Activated T-cell treated with anti-CD3 and anti-CD28 coated beads, Interleukin-2, amount 50 U/mL, for 4 hours (primary cell): Measurements from ENCODE around the gene HMX1. TPM values are rescaled to one million over a fixed set of nuclear protein-coding genes. Genes with fewer than 3 reads are reported as not detected.

ENCODE experiments used
- ATAC-seq, 2 donors: fragments of 200-7000 bp; cut with Tn5 transposase; one replicate each; pipeline ENCODE4 v1.10.0; 2021
- DNase-seq: peaks from one replicate; pipeline ENCODE4 v3.0.0-alpha.2; 2020
- H3K27me3 Mint-ChIP-seq: one replicate; pipeline ENCODE4 v1.8.0; 2021; ENCODE audit warnings: low read depth, mixed read lengths
- H3K36me3 Mint-ChIP-seq: one replicate; pipeline ENCODE4 v1.8.0; 2022; ENCODE audit warnings: mixed read lengths; ENCODE audit not compliant: insufficient read depth
- H3K4me1 Mint-ChIP-seq: one replicate; pipeline ENCODE4 v1.8.0; 2021; ENCODE audit warnings: low read depth, mixed read lengths
- H3K4me3 Mint-ChIP-seq: one replicate; pipeline ENCODE4 v1.8.0; 2021; ENCODE audit warnings: mild to moderate bottlenecking, moderate library complexity, mixed read lengths
- H3K9me3 Mint-ChIP-seq: one replicate; pipeline ENCODE4 v1.8.0; 2021; ENCODE audit warnings: mixed read lengths
- total RNA-seq, 3 donors: library from RNA; stranded (reverse); gene quantifications; one replicate each; pipeline ENCODE4 v1.2.1, GENCODE V29; 2021

The HMX1 gene
- total RNA-seq, 3 donors from 2014 or later = not detected

- DNase-seq (no peak), ATAC-seq (no peak)
- peaks cover 6% of the 10 kb centered on the region for H3K27me3 Mint-ChIP-seq
- no peaks in the 10 kb centered on the region for H3K4me1 Mint-ChIP-seq
- H3K4me3 Mint-ChIP-seq = no peak overlapping the region
- no peaks in the 10 kb centered on the region for H3K9me3 Mint-ChIP-seq
- no peaks in the 10 kb centered on the region for H3K36me3 Mint-ChIP-seq
Observed at GRCh38 chr4:8844976-8845690, 26.5 kb downstream of the HMX1 start.

GRCh38 chr4:8843597-8843996 lies 28.0 kb downstream of the HMX1 start:
- Mint-ChIP-seq H3K4me3 (no peak overlapping the region), H3K9me3 (no peaks in the 10 kb centered on the region), H3K27me3 (peaks cover 3% of the 10 kb centered on the region), H3K4me1 (no peaks in the 10 kb centered on the region), H3K36me3 (no peaks in the 10 kb centered on the region)
- ATAC-seq = no peak
- DNase-seq = no peak

DNA sequence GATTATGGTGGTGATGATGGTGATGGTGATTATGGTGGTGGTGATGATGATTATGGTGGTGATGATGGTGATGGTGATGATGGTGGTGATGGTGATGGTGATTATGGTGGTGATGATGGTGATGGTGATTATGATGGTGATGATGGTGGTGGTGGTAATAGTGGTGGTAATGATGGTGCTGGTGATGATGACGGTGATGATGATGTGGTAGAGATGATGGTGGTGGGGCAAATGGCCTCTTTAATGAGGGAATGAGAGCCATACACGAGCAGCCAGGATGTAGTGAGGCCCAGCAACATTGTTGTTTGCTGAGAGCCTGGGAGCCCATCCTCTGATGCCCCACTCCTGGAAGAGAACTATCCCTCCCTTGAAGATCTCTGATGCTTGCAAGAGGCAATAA lies 29.0 kb downstream of the HMX1 start:
- DNase-seq = no peak
- H3K27me3 Mint-ChIP-seq = peaks cover 2% of the 10 kb centered on the region

GRCh38 chr4:8841678-8842268 lies 29.9 kb downstream of the HMX1 start:
- Mint-ChIP-seq H3K4me1 (no peaks in the 10 kb centered on the region), H3K36me3 (no peaks in the 10 kb centered on the region), H3K4me3 (no peak overlapping the region), H3K27me3 (peaks cover 1% of the 10 kb centered on the region), H3K9me3 (no peaks in the 10 kb centered on the region)
- DNase-seq (no peak), ATAC-seq (no peak)

More for the DNA sequence above, 29.0 kb downstream of the HMX1 start:
- no peaks in the 10 kb centered on the region for H3K4me1 Mint-ChIP-seq
- no peak for ATAC-seq
- no peaks in the 10 kb centered on the region for H3K9me3 Mint-ChIP-seq
- no peaks in the 10 kb centered on the region for H3K36me3 Mint-ChIP-seq
- no peak overlapping the region for H3K4me3 Mint-ChIP-seq

- Mint-ChIP-seq H3K9me3 (no peaks in the 10 kb centered on the region), H3K4me1 (no peaks in the 10 kb centered on the region), H3K36me3 (no peaks in the 10 kb centered on the region), H3K4me3 (no peak overlapping the region), H3K27me3 (peaks cover 2% of the 10 kb centered on the region)
- no peak for ATAC-seq
- no peak for DNase-seq
Observed at GRCh38 chr4:8840816-8841455, 30.7 kb downstream of the HMX1 start.

DNA sequence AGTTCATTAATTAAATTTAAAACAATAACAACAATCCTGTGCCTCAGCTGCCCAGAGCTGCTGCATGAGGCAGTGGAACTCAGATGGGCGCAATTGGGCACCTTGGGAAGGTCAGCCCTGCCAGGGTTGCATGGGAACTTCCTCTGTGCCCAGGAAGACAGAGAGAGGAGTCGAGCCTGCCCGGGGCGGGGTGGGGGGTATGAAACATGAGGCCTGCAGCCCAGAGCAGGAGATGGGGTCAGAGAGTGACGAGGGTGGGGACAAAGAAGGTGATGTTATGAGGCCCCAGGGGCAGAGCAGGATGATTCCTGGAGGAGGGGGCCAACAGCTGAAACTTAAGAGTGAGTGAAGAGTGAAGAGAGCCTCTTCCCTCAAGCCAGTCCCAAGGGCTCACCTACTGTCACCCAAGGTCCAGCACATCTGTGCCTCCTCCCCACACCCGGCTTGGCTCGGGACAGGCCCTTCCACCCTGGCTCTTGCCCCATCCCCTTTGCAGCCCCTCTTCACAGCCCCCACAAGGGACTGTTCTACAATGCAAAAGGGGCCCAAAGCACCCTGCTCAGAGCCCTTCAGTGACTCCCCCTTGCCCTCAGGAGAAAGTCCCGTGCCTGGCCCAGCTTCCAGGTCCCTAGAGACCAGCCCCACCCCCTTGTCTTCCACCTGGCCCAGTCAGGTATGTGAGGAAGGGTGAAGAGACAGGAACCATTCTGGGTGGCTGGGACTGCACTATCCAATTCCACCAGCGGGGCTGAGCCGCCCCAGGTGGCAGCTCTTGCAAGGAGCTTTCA lies 31.4 kb downstream of the HMX1 start:
- Mint-ChIP-seq H3K36me3 (no peaks in the 10 kb centered on the region), H3K4me3 (no peak overlapping the region), H3K4me1 (no peaks in the 10 kb centered on the region), H3K27me3 (peaks cover 2% of the 10 kb centered on the region), H3K9me3 (no peaks in the 10 kb centered on the region)
- no peak for DNase-seq
- ATAC-seq = no peak

GRCh38 chr4:8838961-8839431 lies 32.6 kb downstream of the HMX1 start:
- Mint-ChIP-seq H3K36me3 (no peaks in the 10 kb centered on the region), H3K4me3 (no peak overlapping the region), H3K4me1 (no peaks in the 10 kb centered on the region), H3K9me3 (no peaks in the 10 kb centered on the region), H3K27me3 (peaks cover 2% of the 10 kb centered on the region)
- ATAC-seq (no peak), DNase-seq (no peak)

- ATAC-seq = no peak
- Mint-ChIP-seq H3K9me3 (no peaks in the 10 kb centered on the region), H3K4me3 (no peak overlapping the region), H3K27me3 (peaks cover 2% of the 10 kb centered on the region), H3K4me1 (no peaks in the 10 kb centered on the region), H3K36me3 (no peaks in the 10 kb centered on the region)
- DNase-seq = no peak
Observed at GRCh38 chr4:8838296-8838960, 33.2 kb downstream of the HMX1 start.

GRCh38 chr4:8837181-8837841 lies 34.3 kb downstream of the HMX1 start:
- Mint-ChIP-seq H3K4me1 (no peaks in the 10 kb centered on the region), H3K27me3 (peaks cover 2% of the 10 kb centered on the region), H3K4me3 (no peak overlapping the region), H3K9me3 (no peaks in the 10 kb centered on the region), H3K36me3 (no peaks in the 10 kb centered on the region)
- DNase-seq = no peak
- ATAC-seq = no peak

GRCh38 chr4:8836664-8837171 lies 34.9 kb downstream of the HMX1 start:
- no peak for ATAC-seq
- no peak for DNase-seq

GRCh38 chr4:8835521-8836365 lies 35.9 kb downstream of the HMX1 start:
- H3K36me3 Mint-ChIP-seq = no peaks in the 10 kb centered on the region
- peaks cover 2% of the 10 kb centered on the region for H3K27me3 Mint-ChIP-seq
- H3K4me3 Mint-ChIP-seq = no peak overlapping the region
- DNase-seq = no peak
- ATAC-seq = no peak
- no peaks in the 10 kb centered on the region for H3K9me3 Mint-ChIP-seq
- H3K4me1 Mint-ChIP-seq = no peaks in the 10 kb centered on the region

More at GRCh38 chr4:8836664-8837171, 34.9 kb downstream of the HMX1 start:
- H3K4me1 Mint-ChIP-seq = no peaks in the 10 kb centered on the region
- H3K9me3 Mint-ChIP-seq = no peaks in the 10 kb centered on the region
- no peaks in the 10 kb centered on the region for H3K36me3 Mint-ChIP-seq
- no peak overlapping the region for H3K4me3 Mint-ChIP-seq
- peaks cover 2% of the 10 kb centered on the region for H3K27me3 Mint-ChIP-seq

DNA sequence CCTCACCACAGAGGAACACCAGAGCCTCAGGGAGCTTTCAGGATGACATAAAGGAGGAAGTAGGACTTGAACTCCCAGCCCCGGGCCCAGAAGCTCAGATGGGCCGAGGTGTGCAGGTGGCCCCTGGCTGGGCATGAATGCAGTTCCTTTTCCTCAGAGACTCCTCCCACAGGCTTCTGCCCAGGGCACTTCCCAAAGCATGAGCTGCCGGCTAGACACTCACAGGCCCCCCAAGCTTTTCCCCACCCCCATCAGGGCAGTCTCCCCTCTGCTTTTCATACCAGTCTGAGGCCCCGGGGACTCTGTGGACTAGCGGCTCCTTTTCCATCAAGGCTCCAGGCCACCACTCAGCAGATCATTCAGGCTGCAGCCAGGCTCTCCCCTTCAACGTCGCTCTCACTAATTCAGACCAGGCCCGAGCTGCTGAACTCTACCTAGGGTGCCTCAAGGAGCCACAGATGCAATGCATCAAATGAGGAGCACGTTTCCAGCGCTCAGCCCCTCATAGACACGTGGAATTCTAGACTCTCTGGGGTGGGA lies 36.9 kb downstream of the HMX1 start:
- H3K36me3 Mint-ChIP-seq = no peaks in the 10 kb centered on the region
- no peaks in the 10 kb centered on the region for H3K9me3 Mint-ChIP-seq
- no peak overlapping the region for H3K4me3 Mint-ChIP-seq
- DNase-seq (no peak), ATAC-seq (peak in 1 of 2 donors; percentile 17)
- peaks cover 2% of the 10 kb centered on the region for H3K27me3 Mint-ChIP-seq
- no peaks in the 10 kb centered on the region for H3K4me1 Mint-ChIP-seq
